Measurements from ENCODE around the gene CHCHD3.

- TF ChIP-seq CTCF (IDR thresholded peaks at IDR 0.05) (no peak), POLR2A (IDR thresholded peaks at IDR 0.05) (no peak)
Measured at GRCh38 chr7:132933072-132933458, 148.8 kb downstream of the CHCHD3 start.
